HG03025 (cell line): Measurements from ENCODE around the gene CSH2.
"Not testable (repeated sequence)": the region's sequence is repeated elsewhere in the genome, so short reads cannot be mapped to it uniquely, and the experiment has no call there.

Source experiments
- ATAC-seq: cut with Tn5 transposase; IDR thresholded peaks from one replicate; pipeline ENCODE4 v1.9.1; 2021; ENCODE audit warnings: mild to moderate bottlenecking, moderate library complexity; ENCODE audit not compliant: unreplicated experiment, low FRiP score

The CSH2 gene

DNA sequence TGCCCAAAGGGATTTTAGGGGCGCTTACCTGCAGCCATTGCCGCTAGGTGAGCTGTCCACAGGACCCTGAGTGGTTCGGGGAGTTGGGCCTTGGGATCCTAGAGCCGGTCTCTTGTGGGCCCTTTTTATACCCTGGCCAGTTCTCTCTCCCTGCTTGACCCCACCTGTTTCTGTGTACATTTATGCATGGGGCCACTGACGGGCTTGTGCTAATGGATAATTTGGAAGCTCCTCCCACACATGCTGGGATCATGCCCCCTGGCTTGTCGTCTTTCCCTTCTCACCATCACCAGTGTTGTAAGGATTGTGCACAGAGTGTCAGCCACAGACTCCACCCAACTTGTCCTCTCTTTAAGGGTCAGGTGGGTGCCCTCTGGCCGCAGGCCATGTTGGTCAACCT is at the start of gene CSH2:
Gene CSH2 (minus strand): TSS at position 101 of the 400 bp plus-strand sequence. CDS start 63 bp downstream, at position 38.
- not testable (repeated sequence) for ATAC-seq

DNA sequence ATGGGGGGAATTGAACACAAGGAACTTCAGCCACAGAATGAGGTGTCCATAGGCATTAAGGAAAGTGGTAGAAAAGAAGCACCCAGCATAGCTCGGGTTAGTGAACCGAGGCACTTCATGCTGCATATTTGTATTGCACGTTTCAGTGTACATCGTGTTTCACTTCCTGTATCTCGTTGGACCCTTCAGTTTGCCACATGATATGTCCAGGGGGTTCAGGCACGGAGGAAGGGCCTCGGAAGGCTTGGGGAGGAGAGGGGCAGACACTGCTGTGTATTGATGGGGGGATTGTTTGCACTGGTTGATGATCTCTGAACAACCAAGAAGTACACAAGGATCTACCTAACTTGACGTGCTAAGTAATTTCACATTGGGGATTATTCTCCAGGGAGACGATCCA is 48.9 kb upstream of the CSH2 start:
- ATAC-seq, result not testable (repeated sequence)

DNA sequence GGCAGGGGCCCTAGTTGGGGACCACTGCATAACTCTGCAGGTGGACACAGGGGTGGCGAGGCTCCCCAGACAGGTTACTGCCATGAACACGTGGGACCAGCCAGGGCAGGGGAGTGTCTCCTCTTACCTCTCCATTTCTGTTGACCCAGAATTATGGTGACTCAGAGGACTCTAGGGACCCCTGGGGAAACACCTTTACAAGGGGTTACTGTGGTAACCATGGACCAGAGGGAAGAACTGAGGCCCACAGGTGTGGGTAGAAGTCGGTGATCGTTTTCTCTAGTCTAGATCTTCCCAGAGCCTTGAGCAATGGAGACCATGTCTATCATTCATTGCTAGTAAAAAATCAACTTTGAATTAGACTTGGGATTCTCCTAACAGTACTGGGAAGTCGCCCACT is 47.3 kb upstream of the CSH2 start:
- not testable (repeated sequence) for ATAC-seq

DNA sequence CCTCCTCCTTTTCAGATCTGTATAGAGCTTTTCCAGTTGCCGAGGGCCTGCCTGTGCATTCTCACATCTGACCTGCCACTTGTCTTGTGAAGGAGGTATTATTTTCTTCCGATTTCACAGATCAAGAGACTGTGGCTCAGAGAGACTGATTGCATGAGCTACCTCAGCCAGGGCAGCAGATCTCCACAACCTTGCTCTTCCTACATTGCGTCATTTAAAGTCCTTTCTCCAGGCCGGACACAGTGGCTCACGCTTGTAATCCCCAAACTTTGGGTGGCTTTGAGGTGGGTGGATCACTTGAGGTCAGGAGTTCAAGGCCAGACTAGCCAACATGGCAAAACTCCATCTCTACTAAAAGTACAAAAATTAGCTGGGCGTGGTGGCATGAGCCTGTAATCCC is 46.6 kb upstream of the CSH2 start:
- not testable (repeated sequence) for ATAC-seq

DNA sequence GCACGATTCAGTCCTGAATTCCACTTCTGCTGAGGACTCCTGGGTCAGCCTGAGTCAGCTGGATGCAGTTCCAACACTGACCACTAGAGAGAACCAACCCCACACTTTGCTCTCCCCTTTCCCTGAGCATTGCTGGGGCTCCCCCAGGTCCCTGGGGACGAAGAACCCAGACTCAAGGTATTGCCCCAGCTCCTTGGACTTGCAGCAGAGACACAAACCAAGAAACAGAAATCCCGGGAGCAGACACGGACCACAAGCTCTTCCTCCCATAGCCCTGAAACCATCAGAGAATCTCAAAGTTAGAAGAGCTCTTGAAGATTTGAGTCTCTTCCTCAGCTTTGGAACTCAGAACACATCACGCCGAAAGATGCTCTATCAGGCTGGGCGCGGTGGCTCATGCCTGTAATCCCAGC is 45.8 kb upstream of the CSH2 start:
- ATAC-seq, result no peak

DNA sequence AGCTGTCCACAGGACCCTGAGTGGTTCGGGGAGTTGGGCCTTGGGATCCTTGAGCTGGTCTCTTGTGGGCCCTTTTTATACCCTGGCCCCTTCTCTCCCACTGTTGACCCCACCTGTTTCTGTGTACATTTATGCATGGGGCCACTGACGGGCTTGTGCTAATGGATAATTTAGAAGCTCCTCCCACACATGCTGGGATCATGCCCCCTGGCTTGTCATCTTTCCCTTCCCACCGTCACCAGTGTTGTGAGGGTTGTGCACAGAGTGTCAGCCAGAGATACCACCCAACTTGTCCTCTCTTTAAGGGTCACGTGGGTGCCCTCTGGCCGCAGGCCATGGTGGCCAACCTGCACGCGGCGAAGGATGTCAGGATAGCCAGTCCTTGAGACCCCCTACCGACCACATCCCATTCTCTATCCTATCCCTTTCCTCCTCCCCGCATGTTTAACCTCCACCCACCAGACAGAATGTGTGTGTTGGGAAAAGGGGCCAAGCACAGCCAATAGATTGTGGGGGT is 45.4 kb upstream of the CSH2 start, which contains the start of gene GH1:
Gene GH1 (minus strand): TSS at position 51 of the 517 bp plus-strand sequence. CDS start 63 bp downstream, outside the sequence.
- not testable (repeated sequence) for ATAC-seq

DNA sequence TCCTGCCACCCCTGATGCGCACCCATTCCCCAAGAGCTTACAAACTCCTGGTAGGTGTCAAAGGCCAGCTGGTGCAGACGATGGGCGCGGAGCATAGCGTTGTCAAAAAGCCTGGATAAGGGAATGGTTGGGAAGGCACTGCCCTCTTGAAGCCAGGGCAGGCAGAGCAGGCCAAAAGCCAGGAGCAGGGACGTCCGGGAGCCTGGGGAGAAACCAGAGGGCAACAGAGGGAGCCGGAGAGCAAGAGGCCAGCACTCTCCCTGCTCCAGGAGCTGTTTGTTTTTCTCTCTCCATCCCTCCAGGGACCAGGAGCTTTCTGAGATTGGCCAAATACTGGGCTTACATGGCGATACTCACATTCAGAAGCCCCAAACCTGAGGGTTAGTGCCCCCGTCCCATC is 44.8 kb upstream of the CSH2 start:
- ATAC-seq, result no peak

DNA sequence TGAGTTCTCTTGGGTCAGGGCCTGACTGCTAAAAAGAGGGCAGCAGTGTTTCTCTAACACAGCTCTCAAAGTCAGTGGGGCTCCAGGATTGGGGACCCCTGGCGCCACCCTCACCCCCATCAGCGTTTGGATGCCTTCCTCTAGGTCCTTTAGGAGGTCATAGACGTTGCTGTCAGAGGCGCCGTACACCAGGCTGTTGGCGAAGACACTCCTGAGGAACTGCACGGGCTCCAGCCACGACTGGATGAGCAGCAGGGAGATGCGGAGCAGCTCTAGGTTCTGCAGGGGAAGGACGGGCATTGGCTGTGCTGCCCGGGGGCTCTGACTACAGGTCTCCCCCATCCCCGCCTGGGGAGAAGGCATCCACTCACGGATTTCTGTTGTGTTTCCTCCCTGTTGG is 44.2 kb upstream of the CSH2 start:
- ATAC-seq, result no peak

DNA sequence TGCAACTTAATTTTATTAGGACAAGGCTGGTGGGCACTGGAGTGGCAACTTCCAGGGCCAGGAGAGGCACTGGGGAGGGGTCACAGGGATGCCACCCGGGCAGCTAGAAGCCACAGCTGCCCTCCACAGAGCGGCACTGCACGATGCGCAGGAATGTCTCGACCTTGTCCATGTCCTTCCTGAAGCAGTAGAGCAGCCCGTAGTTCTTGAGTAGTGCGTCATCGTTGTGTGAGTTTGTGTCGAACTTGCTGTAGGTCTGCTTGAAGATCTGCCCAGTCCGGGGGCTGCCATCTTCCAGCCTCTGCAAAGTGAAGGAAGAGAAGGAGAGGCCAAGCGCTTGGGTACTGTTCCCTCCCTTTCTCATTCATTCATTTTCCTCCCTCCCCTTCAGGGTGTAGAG is 43.7 kb upstream of the CSH2 start:
- not testable (repeated sequence) for ATAC-seq

DNA sequence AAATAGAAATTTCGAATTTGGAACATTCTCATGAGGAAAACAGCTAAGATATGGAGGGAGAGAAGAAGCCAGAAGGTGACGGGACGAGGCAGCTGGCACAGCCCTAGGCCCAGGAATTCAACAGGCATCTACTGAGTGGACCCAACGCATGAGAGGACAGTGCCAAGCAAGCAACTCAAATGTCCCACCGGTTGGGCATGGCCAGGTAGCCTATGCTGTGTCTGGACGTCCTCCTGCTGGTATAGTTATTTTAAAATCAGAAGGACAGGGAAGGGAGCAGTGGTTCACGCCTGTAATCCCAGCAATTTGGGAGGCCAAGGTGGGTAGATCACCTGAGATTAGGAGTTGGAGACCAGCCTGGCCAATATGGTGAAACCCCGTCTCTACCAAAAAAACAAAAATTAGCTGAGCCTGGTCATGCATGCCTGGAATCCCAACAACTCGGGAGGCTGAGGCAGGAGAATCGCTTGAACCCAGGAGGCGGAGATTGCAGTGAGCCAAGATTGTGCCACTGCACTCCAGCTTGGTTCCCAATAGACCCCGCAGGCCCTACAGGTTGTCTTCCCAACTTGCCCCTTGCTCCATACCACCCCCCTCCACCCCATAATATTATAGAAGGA is 43.2 kb upstream of the CSH2 start:
- no peak for ATAC-seq

DNA sequence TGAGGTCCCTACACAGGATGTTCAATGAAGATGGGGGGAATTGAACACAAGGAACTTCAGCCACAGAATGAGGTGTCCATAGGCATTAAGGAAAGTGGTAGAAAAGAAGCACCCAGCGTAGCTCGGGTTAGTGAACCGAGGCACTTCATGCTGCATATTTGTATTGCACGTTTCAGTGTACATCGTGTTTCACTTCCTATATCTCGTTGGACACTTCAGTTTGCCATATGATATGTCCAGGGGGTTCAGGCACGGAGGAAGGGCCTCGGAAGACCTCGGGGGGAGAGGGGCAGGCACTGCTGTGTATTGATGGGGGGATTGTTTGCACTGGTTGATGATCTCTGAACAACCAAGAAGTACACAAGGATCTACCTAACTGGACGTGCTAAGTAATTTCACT is 42.3 kb upstream of the CSH2 start:
- not testable (repeated sequence) for ATAC-seq

DNA sequence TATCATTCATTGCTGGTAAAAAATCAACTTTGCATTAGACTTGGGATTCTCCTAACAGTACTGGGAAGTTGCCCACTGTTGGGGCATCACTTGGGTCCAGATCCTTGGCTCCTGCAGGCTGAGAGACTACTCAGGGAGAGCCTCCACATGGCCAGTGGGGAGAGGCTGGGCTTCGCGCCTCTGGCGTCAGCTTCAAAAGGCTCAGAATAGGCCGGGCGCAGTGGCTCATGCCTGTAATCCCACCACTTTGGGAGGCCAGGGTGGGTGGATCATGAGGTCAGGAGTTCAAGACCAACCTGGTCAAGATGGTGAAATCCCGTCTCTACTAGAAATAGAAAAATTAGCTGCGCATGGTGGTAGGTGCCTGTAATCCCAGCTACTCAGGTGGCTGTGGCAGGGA is 41.0 kb upstream of the CSH2 start:
- ATAC-seq, result no peak

DNA sequence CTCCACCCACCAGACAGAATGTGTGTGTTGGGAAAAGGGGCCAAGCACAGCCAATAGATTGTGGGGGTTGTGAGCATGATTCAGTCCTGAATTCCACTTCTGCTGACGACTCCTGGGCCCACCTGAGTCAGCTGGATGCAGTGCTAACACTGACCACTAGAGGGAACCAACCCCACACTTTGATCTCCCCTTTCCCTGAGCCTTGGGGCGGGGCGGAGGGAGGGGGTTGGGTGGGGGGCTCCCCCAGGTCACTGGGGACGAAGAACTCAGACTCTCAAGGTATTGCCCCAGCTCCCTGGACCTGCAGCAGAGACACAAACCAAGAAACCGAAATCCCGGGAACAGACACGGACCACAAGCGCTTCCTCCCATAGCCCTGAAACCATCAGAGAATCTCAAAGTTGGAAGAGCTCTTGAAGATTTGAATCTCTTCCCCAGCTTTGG is 38.2 kb upstream of the CSH2 start:
- no peak for ATAC-seq

DNA sequence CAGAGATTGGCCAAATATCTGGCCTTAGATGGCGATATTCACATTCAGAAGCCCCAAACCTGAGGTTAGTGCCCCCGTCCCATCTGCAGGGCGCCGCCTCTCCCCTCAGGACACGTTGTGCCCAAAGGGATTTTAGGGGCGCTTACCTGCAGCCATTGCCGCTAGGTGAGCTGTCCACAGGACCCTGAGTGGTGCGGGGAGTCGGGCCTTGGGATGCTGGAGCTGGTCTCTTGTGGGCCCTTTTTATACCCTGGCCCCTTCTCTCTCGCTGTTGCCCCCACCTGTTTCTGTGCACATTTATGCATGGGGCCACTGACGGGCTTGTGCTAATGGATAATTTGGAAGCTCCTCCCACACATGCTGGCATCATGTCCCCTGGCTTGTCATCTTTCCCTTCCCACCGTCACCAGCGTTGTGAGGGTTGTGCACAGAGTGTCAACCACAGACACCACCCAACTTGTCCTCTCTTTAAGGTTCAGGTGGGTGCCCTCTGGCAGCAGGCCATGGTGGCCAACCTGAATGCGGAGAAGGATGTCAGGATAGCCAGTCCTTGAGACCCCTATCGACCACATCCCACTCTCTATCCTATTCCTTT is 37.7 kb upstream of the CSH2 start, which contains the start of gene CSHL1:
Gene CSHL1 (minus strand): TSS at position 218 of the 595 bp plus-strand sequence. CDS start 62 bp downstream, at position 156.
- ATAC-seq, result no peak

DNA sequence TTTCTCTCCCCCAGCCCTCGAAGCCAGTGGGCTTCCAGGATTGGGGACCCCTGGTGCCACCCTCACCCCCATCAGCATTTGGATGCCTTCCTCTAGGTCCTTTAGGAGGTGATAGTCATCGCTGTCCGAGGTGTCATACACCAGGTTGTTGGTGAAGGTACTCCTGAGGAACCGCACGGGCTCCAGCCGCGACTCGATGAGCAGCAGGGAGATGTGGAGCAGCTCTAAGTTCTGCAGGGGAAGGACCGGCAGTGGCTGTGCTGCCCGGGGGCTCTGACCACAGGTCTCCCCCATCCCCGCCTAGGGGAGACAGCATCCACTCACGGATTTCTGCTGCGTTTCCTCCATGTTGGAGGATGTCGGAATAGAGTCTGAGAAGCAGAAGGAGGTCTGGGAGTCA is 36.6 kb upstream of the CSH2 start:
- ATAC-seq, result no peak

DNA sequence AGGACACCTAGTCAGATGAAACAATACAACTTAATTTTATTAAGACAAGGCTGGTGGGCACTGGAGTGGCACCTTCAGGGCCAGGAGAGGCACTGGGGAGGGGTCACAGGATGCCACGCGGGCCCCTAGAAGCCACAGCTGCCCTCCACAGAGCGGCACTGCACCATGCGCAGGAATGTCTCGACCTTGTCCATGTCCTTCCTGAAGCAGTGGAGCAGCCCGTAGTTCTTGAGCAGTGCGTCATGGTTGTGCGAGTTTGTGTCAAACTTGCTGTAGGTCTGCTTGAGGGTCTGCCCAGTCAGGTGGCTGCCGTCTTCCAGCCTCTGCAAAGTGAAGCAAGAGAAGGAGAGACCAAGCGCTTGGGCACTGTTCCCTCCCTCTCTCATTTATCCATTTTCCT is 36.1 kb upstream of the CSH2 start:
- not testable (repeated sequence) for ATAC-seq

DNA sequence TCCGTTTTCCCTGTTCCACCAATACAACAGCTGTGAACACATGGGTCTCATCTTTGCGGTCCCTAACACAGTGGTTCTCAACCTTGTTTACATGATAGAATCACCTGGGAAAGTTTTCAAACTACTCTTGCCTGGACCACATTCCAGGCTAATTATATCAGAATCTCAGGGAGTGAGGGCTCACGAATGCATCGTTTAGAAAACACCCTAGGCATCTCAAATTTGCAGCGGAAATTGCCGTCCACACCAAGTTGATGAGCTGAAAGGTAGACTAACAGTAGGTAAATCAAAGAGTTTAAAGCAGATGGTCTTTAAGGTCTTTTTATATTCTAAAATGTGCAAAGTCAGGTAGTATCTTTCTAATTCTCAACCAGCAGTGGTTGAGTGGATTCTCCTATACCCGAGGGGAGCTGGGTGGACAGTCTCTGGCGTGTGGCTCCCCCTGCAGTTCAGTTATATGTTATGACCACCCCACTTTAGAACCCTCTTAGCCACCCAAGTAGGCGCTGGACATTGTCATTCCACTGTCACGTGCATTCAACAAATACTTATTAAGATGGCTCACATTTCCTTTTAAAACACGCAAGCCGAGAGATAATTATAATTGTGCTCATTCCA is 33.8 kb upstream of the CSH2 start:
- not testable (repeated sequence) for ATAC-seq

DNA sequence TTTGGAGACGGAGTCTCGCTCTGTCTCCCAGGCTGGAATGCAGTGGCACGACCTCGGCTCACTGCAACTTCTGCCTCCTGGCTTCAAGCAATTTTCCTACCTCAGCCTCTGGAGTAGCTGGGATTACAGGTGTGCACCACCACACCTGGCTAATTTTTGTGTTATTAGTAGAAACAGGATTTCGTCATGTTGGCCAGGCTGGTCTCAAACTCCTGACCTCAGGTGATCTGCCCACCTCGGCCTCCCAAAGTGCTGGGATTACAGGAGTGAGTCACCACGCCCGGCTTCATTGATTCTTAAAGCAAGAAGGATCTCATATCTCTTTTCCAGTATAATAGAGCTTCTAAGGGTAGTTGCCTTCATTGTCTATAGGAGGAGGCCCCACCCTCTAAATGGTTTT is 31.3 kb upstream of the CSH2 start:
- not testable (repeated sequence) for ATAC-seq

DNA sequence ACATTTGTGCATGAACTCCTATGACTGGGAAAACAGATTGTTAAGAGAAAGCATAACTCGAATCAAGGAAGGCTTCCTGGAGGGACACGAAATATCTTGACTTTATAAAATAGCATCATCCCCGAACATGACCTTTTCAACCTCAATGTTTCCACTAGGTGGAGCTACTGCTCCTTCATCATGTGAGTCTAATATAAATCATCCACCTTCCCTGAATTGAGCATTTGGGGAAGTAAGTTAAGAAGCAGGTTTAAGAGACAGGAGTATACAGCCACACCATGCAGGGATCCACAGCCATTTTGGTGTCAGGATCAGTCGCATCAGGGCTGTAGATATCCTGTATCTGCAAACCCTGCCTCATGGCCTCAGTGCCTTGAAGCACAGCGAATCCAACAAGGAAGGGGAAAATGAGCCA is 30.3 kb upstream of the CSH2 start:
- not testable (repeated sequence) for ATAC-seq

DNA sequence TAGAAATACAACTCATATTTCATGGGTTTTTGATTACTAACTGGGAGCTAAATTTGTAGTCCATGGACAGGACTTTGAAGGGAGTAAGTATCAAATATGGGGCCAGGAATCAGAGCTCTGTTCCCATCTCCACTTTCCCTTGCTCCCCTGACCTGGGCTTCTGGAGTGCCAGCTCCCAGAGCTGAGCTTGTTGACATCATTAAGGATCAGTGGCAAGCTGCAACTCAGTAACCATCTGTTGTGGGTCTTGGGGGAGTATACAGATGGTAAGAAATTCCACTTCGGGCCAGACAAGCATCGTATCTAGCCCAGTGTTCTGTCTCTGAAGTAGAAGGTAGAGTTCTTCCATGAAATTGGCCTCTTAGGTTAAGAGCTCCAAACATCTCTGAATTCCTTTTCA is 28.5 kb upstream of the CSH2 start:
- ATAC-seq, result not testable (repeated sequence)
